Measurements from ENCODE around the gene ZC3H4.

ZC3H4 gene

DNA sequence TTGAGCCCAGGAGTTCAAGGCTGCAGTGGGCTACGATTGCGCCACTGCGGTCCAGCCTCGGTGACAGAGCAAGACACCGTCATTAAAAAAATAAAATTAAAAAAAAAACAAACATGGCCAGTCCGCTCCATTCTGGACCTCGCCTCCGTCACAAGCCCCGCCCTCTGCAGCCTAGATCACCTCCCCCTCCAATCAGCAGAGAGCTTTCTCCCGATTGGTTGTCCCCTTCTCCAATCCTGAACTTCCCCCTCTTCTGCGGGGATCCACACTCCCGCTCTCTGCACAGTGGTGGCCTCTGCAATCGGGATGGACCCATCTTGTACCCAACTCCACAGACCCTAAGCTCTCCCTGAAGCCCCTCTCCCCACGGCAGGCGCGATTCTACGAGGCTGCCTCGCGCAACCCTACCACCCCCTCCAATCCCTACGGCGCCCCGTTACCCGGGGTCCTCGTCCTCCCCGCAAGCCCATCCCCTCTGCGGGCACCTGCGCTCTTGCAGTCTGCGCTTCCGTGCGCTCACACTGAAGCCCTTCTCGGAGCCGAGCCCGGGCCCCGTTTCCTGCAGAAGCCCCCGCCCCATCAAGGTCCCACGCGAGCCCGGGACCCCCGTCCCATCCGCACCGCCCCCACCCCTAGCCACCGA lies 65.7 kb downstream of the ZC3H4 start:
- Histone ChIP-seq H3K36me3 (ENCODE audit: insufficient read depth, low read length) (peaks cover 3% of the 10 kb centered on the region; the same call in 1 of the 2 replicates), H3K4me3 (ENCODE audit: low read depth, low read length, poor library complexity, severe bottlenecking) (peak overlapping the region; percentile 89), H4K20me1 (ENCODE audit: insufficient read depth, low read length) (no peaks in the 10 kb centered on the region), H3K79me2 (ENCODE audit: insufficient read depth, low read length) (no peaks in the 10 kb centered on the region), H3K4me1 (ENCODE audit: insufficient read depth, low read length, severe bottlenecking) (peaks cover 12% of the 10 kb centered on the region), H3K9me3 (ENCODE audit: low read length) (no peaks in the 10 kb centered on the region), H3F3A (ENCODE audit: insufficient read depth, low read length) (no peaks in the 10 kb centered on the region), H3K9me2 (ENCODE audit: low read depth, low read length) (no peaks in the 10 kb centered on the region), H3K9ac (ENCODE audit: low read length) (peak overlapping the region; percentile 84), H3K27ac (ENCODE audit: low read depth, low read length, poor library complexity, severe bottlenecking) (no peak overlapping the region), H3K4me2 (ENCODE audit: low read length) (peak overlapping the region; percentile 87), H2AFZ (ENCODE audit: low read length) (no peak overlapping the region), H3K27me3 (ENCODE audit: insufficient read depth, low read length) (no peaks in the 10 kb centered on the region)
- TF ChIP-seq EZH2 (IDR thresholded peaks at IDR 0.05; ENCODE audit: borderline replicate concordance, low read length), result no peak
- TF ChIP-seq, protein P1, sequence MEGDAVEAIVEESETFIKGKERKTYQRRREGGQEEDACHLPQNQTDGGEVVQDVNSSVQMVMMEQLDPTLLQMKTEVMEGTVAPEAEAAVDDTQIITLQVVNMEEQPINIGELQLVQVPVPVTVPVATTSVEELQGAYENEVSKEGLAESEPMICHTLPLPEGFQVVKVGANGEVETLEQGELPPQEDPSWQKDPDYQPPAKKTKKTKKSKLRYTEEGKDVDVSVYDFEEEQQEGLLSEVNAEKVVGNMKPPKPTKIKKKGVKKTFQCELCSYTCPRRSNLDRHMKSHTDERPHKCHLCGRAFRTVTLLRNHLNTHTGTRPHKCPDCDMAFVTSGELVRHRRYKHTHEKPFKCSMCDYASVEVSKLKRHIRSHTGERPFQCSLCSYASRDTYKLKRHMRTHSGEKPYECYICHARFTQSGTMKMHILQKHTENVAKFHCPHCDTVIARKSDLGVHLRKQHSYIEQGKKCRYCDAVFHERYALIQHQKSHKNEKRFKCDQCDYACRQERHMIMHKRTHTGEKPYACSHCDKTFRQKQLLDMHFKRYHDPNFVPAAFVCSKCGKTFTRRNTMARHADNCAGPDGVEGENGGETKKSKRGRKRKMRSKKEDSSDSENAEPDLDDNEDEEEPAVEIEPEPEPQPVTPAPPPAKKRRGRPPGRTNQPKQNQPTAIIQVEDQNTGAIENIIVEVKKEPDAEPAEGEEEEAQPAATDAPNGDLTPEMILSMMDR (IDR thresholded peaks at IDR 0.05; ENCODE audit: low read length), result no peak

DNA sequence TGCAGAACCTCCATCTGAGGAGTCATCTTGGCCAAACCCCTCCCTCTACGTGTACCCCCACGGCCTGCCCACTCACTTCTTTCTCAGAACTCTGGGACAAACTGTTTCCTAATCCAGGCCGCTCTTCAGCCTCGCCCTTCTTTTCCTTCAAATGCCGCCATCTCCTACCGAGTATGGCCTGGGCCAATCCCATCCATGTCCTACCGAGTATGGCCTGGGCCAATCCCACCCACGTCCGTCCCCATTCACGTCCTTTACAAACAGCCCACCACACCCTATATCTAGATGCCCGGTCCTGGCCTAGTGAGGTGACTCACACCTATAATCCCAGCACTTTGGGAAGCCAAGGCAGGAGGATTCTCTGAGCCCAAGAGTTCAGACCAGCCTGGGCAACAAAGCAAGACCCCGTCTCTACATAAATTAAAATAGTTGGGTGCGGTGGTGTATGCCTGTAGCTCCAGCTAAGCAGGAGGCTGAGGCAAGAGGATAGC lies 66.3 kb downstream of the ZC3H4 start:
- Histone ChIP-seq H3K9ac (ENCODE audit: low read length) (no peak overlapping the region), H3K9me2 (ENCODE audit: low read depth, low read length) (no peaks in the 10 kb centered on the region), H3F3A (ENCODE audit: insufficient read depth, low read length) (no peaks in the 10 kb centered on the region), H3K9me3 (ENCODE audit: low read length) (no peaks in the 10 kb centered on the region), H2AFZ (ENCODE audit: low read length) (no peak overlapping the region), H4K20me1 (ENCODE audit: insufficient read depth, low read length) (no peaks in the 10 kb centered on the region), H3K4me1 (ENCODE audit: insufficient read depth, low read length, severe bottlenecking) (peaks cover 12% of the 10 kb centered on the region), H3K4me3 (ENCODE audit: low read depth, low read length, poor library complexity, severe bottlenecking) (peak overlapping the region; percentile 89), H3K27me3 (ENCODE audit: insufficient read depth, low read length) (no peaks in the 10 kb centered on the region), H3K36me3 (ENCODE audit: insufficient read depth, low read length) (peaks cover 6% of the 10 kb centered on the region; the same call in 1 of the 2 replicates), H3K27ac (ENCODE audit: low read depth, low read length, poor library complexity, severe bottlenecking) (no peak overlapping the region), H3K79me2 (ENCODE audit: insufficient read depth, low read length) (no peaks in the 10 kb centered on the region), H3K4me2 (ENCODE audit: low read length) (peak overlapping the region; percentile 87)
- TF ChIP-seq, protein P1 (IDR thresholded peaks at IDR 0.05; ENCODE audit: low read length), result no peak
- TF ChIP-seq EZH2 (IDR thresholded peaks at IDR 0.05; ENCODE audit: borderline replicate concordance, low read length), result no peak

DNA sequence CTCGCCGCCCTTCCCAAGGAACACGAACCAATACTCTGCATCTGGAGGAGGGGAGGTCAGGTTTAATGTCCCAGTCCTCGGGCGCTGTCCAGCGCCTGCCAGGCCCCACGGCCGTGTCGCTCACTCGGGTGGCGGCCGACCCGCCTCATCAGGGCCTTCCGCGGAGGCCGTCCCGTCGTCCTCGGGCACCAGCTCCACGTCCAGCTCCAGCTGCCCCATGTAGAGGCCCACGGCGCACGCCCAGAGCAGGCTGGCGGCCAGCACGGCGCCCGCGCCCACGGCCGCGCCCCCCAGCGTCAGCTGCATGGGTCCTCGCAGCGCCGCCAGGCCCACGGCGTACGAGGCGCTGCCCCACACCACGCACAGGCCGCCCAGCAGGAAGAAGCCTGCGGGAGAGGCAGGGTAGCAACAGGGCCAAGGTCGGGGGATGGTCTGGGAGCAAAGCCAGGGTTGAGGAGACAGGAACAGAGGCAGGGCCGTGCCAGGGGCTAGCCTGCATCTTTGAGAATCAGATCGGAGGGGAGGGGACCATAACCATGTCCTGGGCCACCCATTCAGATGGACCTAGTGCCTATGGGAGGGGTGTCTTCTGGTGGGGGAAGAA lies 67.6 kb downstream of the ZC3H4 start:
- TF ChIP-seq, protein P1 (IDR thresholded peaks at IDR 0.05; ENCODE audit: low read length), result no peak
- TF ChIP-seq EZH2 (IDR thresholded peaks at IDR 0.05; ENCODE audit: borderline replicate concordance, low read length), result no peak
- no peaks in the 10 kb centered on the region for H3K79me2 ChIP-seq (ENCODE audit: insufficient read depth, low read length)

More for the DNA sequence above, 67.6 kb downstream of the ZC3H4 start:
- Histone ChIP-seq H3K27me3 (ENCODE audit: insufficient read depth, low read length) (no peaks in the 10 kb centered on the region), H3K9me2 (ENCODE audit: low read depth, low read length) (no peaks in the 10 kb centered on the region), H3K27ac (ENCODE audit: low read depth, low read length, poor library complexity, severe bottlenecking) (no peak overlapping the region), H2AFZ (ENCODE audit: low read length) (no peak overlapping the region), H3K4me1 (ENCODE audit: insufficient read depth, low read length, severe bottlenecking) (peaks cover 12% of the 10 kb centered on the region), H3F3A (ENCODE audit: insufficient read depth, low read length) (no peaks in the 10 kb centered on the region), H3K4me3 (ENCODE audit: low read depth, low read length, poor library complexity, severe bottlenecking) (no peak overlapping the region), H3K9me3 (ENCODE audit: low read length) (no peaks in the 10 kb centered on the region), H3K4me2 (ENCODE audit: low read length) (no peak overlapping the region), H3K9ac (ENCODE audit: low read length) (no peak overlapping the region), H3K36me3 (ENCODE audit: insufficient read depth, low read length) (peaks cover 7% of the 10 kb centered on the region; the same call in 1 of the 2 replicates), H4K20me1 (ENCODE audit: insufficient read depth, low read length) (no peaks in the 10 kb centered on the region)
